ENCODE measurements around the gene PHYHIPL. TPM values are rescaled to one million over a fixed set of nuclear protein-coding genes. Genes with fewer than 3 reads are reported as not detected.

PHYHIPL gene
- total and polyA plus RNA-seq, 2 experiments from 2014 or later = not detected

- no peaks in the 10 kb centered on the region for H3K79me2 ChIP-seq (ENCODE audit: insufficient read depth)
- no peaks in the 10 kb centered on the region for H4K20me1 ChIP-seq (ENCODE audit: insufficient read depth)
- H3K4me3 ChIP-seq = no peak overlapping the region
- TF ChIP-seq EZH2 (IDR thresholded peaks at IDR 0.05; ENCODE audit: insufficient read depth, poor library complexity, severe bottlenecking) (no peak), EZH2phosphoT487 (IDR thresholded peaks at IDR 0.05; ENCODE audit: insufficient read depth, low read depth) (no peak)
- H3K27me3 ChIP-seq (replicated peaks; ENCODE audit: insufficient read depth) = peaks cover 28% of the 10 kb centered on the region
- no peaks in the 10 kb centered on the region for H3F3A ChIP-seq (ENCODE audit: insufficient read depth)
- no peaks in the 10 kb centered on the region for H3K9me3 ChIP-seq (ENCODE audit: low read depth)
- no peaks in the 10 kb centered on the region for H3K9me2 ChIP-seq (ENCODE audit: insufficient read depth)
- no peak overlapping the region for H3K27ac ChIP-seq
- no peaks in the 10 kb centered on the region for H3K36me3 ChIP-seq (ENCODE audit: low read depth)
- H2AFZ ChIP-seq = no peak overlapping the region
- H3K4me1 ChIP-seq (ENCODE audit: insufficient read depth) = no peaks in the 10 kb centered on the region
- 62% methylated on average over 5 of the region's 5 CpGs for WGBS, 2 experiments (ENCODE audit: low coverage in 1 of 2, low lambda C conversion rate in 2 of 2, missing lambda C conversion rate in 2 of 2)
- H3K4me2 ChIP-seq (ENCODE audit: unreplicated experiment) = no peak overlapping the region
- in situ Hi-C loops (cut with MboI) = no loop called here
- H3K9ac ChIP-seq = no peak overlapping the region
- DNase-seq = no peak
Measured at GRCh38 chr10:59172567-59172966, 3.9 kb upstream of the PHYHIPL start.

DNA sequence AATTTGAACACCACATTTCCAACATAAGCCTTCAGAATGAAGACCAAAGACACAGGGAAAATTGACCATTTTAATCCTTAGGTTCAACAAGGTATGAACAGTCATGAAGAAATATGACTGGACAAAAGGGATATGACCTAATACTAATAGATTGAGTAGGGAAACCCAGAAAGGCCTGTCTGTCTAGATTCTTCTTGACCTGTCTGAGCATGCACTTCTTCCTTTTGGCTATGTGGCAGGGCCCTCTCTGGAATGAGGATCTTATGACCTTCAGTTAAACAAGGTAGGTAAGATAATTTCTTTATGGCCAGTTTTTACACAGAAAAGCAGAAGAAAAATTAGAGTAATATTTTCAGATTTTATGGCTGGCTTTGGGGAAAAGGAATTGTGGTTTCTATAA, 3.0 kb upstream of the PHYHIPL start:
- DNase-seq = no peak
- no peaks in the 10 kb centered on the region for H3K36me3 ChIP-seq (ENCODE audit: low read depth)
- no peak overlapping the region for H3K9ac ChIP-seq
- no peaks in the 10 kb centered on the region for H3K79me2 ChIP-seq (ENCODE audit: insufficient read depth)
- TF ChIP-seq EZH2 (IDR thresholded peaks at IDR 0.05; ENCODE audit: insufficient read depth, poor library complexity, severe bottlenecking) = no peak
- TF ChIP-seq EZH2phosphoT487 (IDR thresholded peaks at IDR 0.05; ENCODE audit: insufficient read depth, low read depth) = no peak
- no peaks in the 10 kb centered on the region for H4K20me1 ChIP-seq (ENCODE audit: insufficient read depth)
- H3K4me3 ChIP-seq = no peak overlapping the region
- no peaks in the 10 kb centered on the region for H3F3A ChIP-seq (ENCODE audit: insufficient read depth)
- no peak overlapping the region for H3K4me2 ChIP-seq (ENCODE audit: unreplicated experiment)
- no peaks in the 10 kb centered on the region for H3K9me3 ChIP-seq (ENCODE audit: low read depth)
- in situ Hi-C loops (cut with MboI) = no loop called here
- no peaks in the 10 kb centered on the region for H3K4me1 ChIP-seq (ENCODE audit: insufficient read depth)
- H3K27me3 ChIP-seq (replicated peaks; ENCODE audit: insufficient read depth) = peaks cover 28% of the 10 kb centered on the region
- no peaks in the 10 kb centered on the region for H3K9me2 ChIP-seq (ENCODE audit: insufficient read depth)
- no peak overlapping the region for H3K27ac ChIP-seq
- H2AFZ ChIP-seq = no peak overlapping the region

DNA sequence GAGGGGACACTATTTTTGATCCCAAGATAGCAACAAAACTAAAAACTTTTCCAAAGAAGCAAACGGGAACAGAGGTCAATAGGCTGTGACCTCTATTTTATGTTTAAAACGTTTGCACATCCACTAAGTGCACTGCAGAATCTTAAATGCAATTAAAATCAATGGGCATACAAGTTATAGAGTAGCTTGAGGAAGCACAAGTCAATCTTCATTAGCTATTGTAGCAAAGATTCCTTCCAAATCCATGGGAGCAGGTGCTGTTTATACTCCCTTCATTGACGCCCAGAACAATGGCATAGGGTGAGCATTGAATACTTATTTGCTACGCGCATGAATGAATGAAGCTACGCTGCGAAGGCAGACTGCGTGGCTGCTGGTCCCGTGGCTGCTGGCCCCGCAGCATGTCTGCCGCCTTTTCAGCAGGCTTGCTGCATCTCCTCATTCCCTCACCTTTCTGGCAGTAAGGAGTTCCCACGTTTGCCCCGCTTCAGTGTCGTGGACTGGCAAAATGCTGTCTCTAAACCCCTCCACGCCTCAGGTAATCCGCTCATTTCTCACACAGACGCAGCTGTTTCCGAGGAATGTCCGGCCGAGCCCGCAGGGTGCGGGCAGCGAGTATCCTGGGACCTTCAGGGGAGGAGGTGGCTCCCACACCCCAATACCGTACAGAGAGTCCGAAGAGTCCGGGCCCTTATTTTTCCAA, 754 bp upstream of the PHYHIPL start:
- in situ Hi-C loops (cut with MboI) = loop anchor here (25.0 kb wide), 1 partner anchor 663 kb away; the partner anchor contains the start of gene BICC1
- Histone ChIP-seq H4K20me1 (ENCODE audit: insufficient read depth) (no peaks in the 10 kb centered on the region), H3K9me2 (ENCODE audit: insufficient read depth) (no peaks in the 10 kb centered on the region), H3K4me1 (ENCODE audit: insufficient read depth) (no peaks in the 10 kb centered on the region), H3K9me3 (ENCODE audit: low read depth) (no peaks in the 10 kb centered on the region), H3K36me3 (ENCODE audit: low read depth) (no peaks in the 10 kb centered on the region), H3K4me2 (ENCODE audit: unreplicated experiment) (peak overlapping the region; percentile 56), H3K79me2 (ENCODE audit: insufficient read depth) (no peaks in the 10 kb centered on the region), H3K4me3 (no peak overlapping the region), H3K27me3 (replicated peaks; ENCODE audit: insufficient read depth) (peaks cover 22% of the 10 kb centered on the region), H3F3A (ENCODE audit: insufficient read depth) (no peaks in the 10 kb centered on the region), H3K27ac (no peak overlapping the region), H3K9ac (no peak overlapping the region), H2AFZ (no peak overlapping the region)
- 12% methylated on average over 24 to 26 of the region's 26 CpGs for WGBS, 2 experiments (ENCODE audit: low coverage in 1 of 2, low lambda C conversion rate in 2 of 2, missing lambda C conversion rate in 2 of 2)
- no peak for TF ChIP-seq EZH2phosphoT487 (IDR thresholded peaks at IDR 0.05; ENCODE audit: insufficient read depth, low read depth)
- no peak for TF ChIP-seq EZH2 (IDR thresholded peaks at IDR 0.05; ENCODE audit: insufficient read depth, poor library complexity, severe bottlenecking)
- DNase-seq = no peak

- no peak overlapping the region for H2AFZ ChIP-seq
- peaks cover 22% of the 10 kb centered on the region for H3K27me3 ChIP-seq (replicated peaks; ENCODE audit: insufficient read depth)
- no peaks in the 10 kb centered on the region for H3K4me1 ChIP-seq (ENCODE audit: insufficient read depth)
- no peaks in the 10 kb centered on the region for H3K9me3 ChIP-seq (ENCODE audit: low read depth)
- no peak overlapping the region for H3K9ac ChIP-seq
- no peaks in the 10 kb centered on the region for H3K9me2 ChIP-seq (ENCODE audit: insufficient read depth)
- H3K36me3 ChIP-seq (ENCODE audit: low read depth) = no peaks in the 10 kb centered on the region
- no peaks in the 10 kb centered on the region for H3F3A ChIP-seq (ENCODE audit: insufficient read depth)
- no peak overlapping the region for H3K27ac ChIP-seq
- WGBS, 2 experiments (ENCODE audit: low coverage in 1 of 2, low lambda C conversion rate in 2 of 2, missing lambda C conversion rate in 2 of 2) = 7 to 9% methylated on average over 33 to 36 of the region's 41 CpGs
- DNase-seq = peak; percentile 91
- H3K4me2 ChIP-seq (ENCODE audit: unreplicated experiment) = peak overlapping the region; percentile 56
- H3K79me2 ChIP-seq (ENCODE audit: insufficient read depth) = no peaks in the 10 kb centered on the region
- peak overlapping the region; percentile 35; the same call in 1 of the 2 replicates for H3K4me3 ChIP-seq
- in situ Hi-C loops (cut with MboI) = loop anchor here (25.0 kb wide), 1 partner anchor 665 kb away; the partner anchor contains the start of gene BICC1
- no peaks in the 10 kb centered on the region for H4K20me1 ChIP-seq (ENCODE audit: insufficient read depth)
- TF ChIP-seq EZH2phosphoT487 (IDR thresholded peaks at IDR 0.05; ENCODE audit: insufficient read depth, low read depth) (no peak), EZH2 (IDR thresholded peaks at IDR 0.05; ENCODE audit: insufficient read depth, poor library complexity, severe bottlenecking) (peak; percentile 47)
Measured at GRCh38 chr10:59177031-59177797, 771 bp downstream of the PHYHIPL start.
